HCT116 (cell line): Measurements from ENCODE around the gene GATAD1. TPM values are rescaled to one million over a fixed set of nuclear protein-coding genes. Genes with fewer than 3 reads are reported as not detected.

Source experiments
- ATAC-seq: fragments of 200-7000 bp; cut with Tn5 transposase; 2 replicates; pipeline ENCODE4 v1.9.1; 2020; ENCODE audit warnings: mild to moderate bottlenecking, moderate library complexity
- BruUV-seq: library from RNA; stranded (reverse); fragments of 400-500 nt; replicated peaks from 2 replicates; lab custom pipeline; 2021; lab: Mats Ljungman, UMichigan
- CTCF ChIA-PET: fragments of 300-600 bp; sonication (Branson Sonifier 250); formaldehyde crosslinking; loops from one replicate; lab custom pipeline; 2021; ENCODE audit warnings: antibody characterized with exemption; lab: Charles Lee
- POLR2A ChIA-PET: fragments of 300-600, 350-600 bp; sonication (Branson Sonifier 250); formaldehyde crosslinking; loops from one replicate; lab custom pipeline; 2021; ENCODE audit warnings: antibody characterized with exemption; lab: Charles Lee
- RAD21 ChIA-PET, 2 experiments: fragments of 300-600 bp; sonication (Branson Sonifier 250); formaldehyde crosslinking; loops; one replicate each; lab custom pipeline; 2023; ENCODE audit warnings: low total read pairs in 2 of 2; ENCODE audit not compliant: uncharacterized antibody in 2 of 2, unreplicated experiment in 2 of 2, low non-redundant PET in 1 of 2; lab: Charles Lee
- DNase-seq: peaks from one replicate; pipeline ENCODE4 v3.0.0-alpha.2; 2010; ENCODE audit warnings: low read depth, low spot score
- H2AFZ ChIP-seq: fragments of 200-600 bp; shearing (Covaris generic), sonication (generic); 2 replicates; pipeline ENCODE4 v1.6.1; 2017; ENCODE audit warnings: low read depth, mixed run types, mixed read lengths, antibody characterized with exemption, low read length; ENCODE audit not compliant: poor library complexity, severe bottlenecking
- H3K27ac ChIP-seq: 2 replicates; pipeline ENCODE4 v1.5.1; 2012; ENCODE audit warnings: low read depth, low read length
- H3K27me3 ChIP-seq: fragments of 200-600 bp; sonication (generic); 2 replicates; pipeline ENCODE4 v1.6.1; 2016; ENCODE audit warnings: mixed run types, low read length, mixed read lengths; ENCODE audit not compliant: insufficient read depth
- H3K36me3 ChIP-seq, 2 experiments: fragments of 200-500 bp in 1 of 2; fragments of 200-600 bp in 1 of 2; sonication (Bioruptor generic) in 1 of 2; sonication (generic) in 1 of 2; 2 replicates each; pipeline versions ENCODE4 v1.5.1 to v1.6.1; 2014 to 2016; ENCODE audit warnings: low read length in 2 of 2, inconsistent platforms in 1 of 2, mixed read lengths in 1 of 2, mixed run types in 1 of 2; ENCODE audit not compliant: insufficient read depth in 2 of 2, control insufficient read depth in 1 of 2
- H3K4me1 ChIP-seq, 2 experiments: fragments of 200-600 bp in 1 of 2; sonication (generic) in 1 of 2; 2 replicates each; pipeline versions ENCODE4 v1.5.1 to v1.6.1; 2012 to 2017; ENCODE audit warnings: low read length in 2 of 2, inconsistent platforms in 1 of 2, mild to moderate bottlenecking in 1 of 2, mixed read lengths in 1 of 2, mixed run types in 1 of 2, moderate library complexity in 1 of 2; ENCODE audit not compliant: insufficient read depth in 2 of 2, control insufficient read depth in 1 of 2
- H3K4me2 ChIP-seq: fragments of 200-600 bp; sonication (generic); 2 replicates; pipeline ENCODE4 v1.6.1; 2017; ENCODE audit warnings: mixed run types, low read length, mixed read lengths
- H3K4me3 ChIP-seq, 2 experiments: fragments of 200-600 bp in 1 of 2; sonication (generic) in 1 of 2; replicated peaks in 1 of 2; 2 replicates each; pipeline ENCODE4 v1.5.1; 2011 to 2016; ENCODE audit warnings: low read length in 2 of 2, control low read depth in 1 of 2, low read depth in 1 of 2, mild to moderate bottlenecking in 1 of 2, mixed read lengths in 1 of 2, mixed run types in 1 of 2
- H3K79me2 ChIP-seq: fragments of 200-600 bp; sonication (generic); 2 replicates; pipeline ENCODE4 v1.6.1; 2017; ENCODE audit warnings: mild to moderate bottlenecking, mixed run types, low read length, moderate library complexity, mixed read lengths; ENCODE audit not compliant: insufficient read depth
- H3K9ac ChIP-seq: fragments of 200-600 bp; sonication (generic); 2 replicates; pipeline ENCODE4 v1.6.1; 2016; ENCODE audit warnings: low read length, mixed read lengths
- H3K9me2 ChIP-seq: fragments of 200-600 bp; sonication (generic), shearing (Covaris generic); 2 replicates; pipeline ENCODE4 v1.6.1; 2017; ENCODE audit warnings: mixed run types, mild to moderate bottlenecking, moderate library complexity; ENCODE audit not compliant: insufficient read depth
- H3K9me3 ChIP-seq, 2 experiments: fragments of 200-500 bp in 1 of 2; fragments of 200-600 bp in 1 of 2; sonication (Bioruptor generic) in 1 of 2; sonication (generic) in 1 of 2; 2 replicates each; pipeline ENCODE4 v1.6.1; 2014 to 2017; ENCODE audit warnings: low read length in 2 of 2, mixed read lengths in 2 of 2, inconsistent platforms in 1 of 2, low read depth in 1 of 2, mild to moderate bottlenecking in 1 of 2, mixed run types in 1 of 2, moderate library complexity in 1 of 2; ENCODE audit not compliant: control insufficient read depth in 1 of 2, insufficient read depth in 1 of 2
- H4K20me1 ChIP-seq: fragments of 200-600 bp; sonication (generic), shearing (Covaris generic); 2 replicates; pipeline ENCODE4 v1.6.1; 2017; ENCODE audit warnings: mixed run types, mild to moderate bottlenecking, moderate library complexity; ENCODE audit not compliant: insufficient read depth
- CBX3 ChIP-seq: IDR thresholded peaks from 2 replicates; pipeline ENCODE4 v1.6.1; 2012; ENCODE audit warnings: low read depth
- CEBPB ChIP-seq: IDR thresholded peaks from 2 replicates; pipeline ENCODE4 v1.6.1; 2012; ENCODE audit warnings: low read depth
- EGR1 ChIP-seq: IDR thresholded peaks from 2 replicates; pipeline ENCODE4 v1.6.1; 2012; ENCODE audit warnings: low read depth
- EZH2 ChIP-seq: fragments of 200-600 bp; sonication (generic); IDR thresholded peaks from 2 replicates; pipeline ENCODE4 v1.6.1; 2017; ENCODE audit warnings: antibody characterized with exemption, mixed run types
- EZH2phosphoT487 ChIP-seq: fragments of 200-600 bp; IDR thresholded peaks from 2 replicates; pipeline ENCODE4 v1.6.1; 2018; ENCODE audit warnings: antibody characterized with exemption, borderline replicate concordance
- MAX ChIP-seq: IDR thresholded peaks from 2 replicates; pipeline ENCODE4 v1.6.1; 2012
- POLR2A ChIP-seq: IDR thresholded peaks from 2 replicates; pipeline ENCODE4 v1.7.0; 2011; ENCODE audit warnings: borderline replicate concordance; ENCODE audit not compliant: insufficient read depth, insufficient read length; ENCODE audit errors: extremely low read depth
- POLR2AphosphoS5 ChIP-seq: IDR thresholded peaks from 2 replicates; pipeline ENCODE4 v1.6.1; 2011; ENCODE audit warnings: mild to moderate bottlenecking, low read depth, low read length, moderate library complexity
- RAD21 ChIP-seq: IDR thresholded peaks from 2 replicates; pipeline ENCODE4 v1.6.1; 2012; ENCODE audit warnings: low read depth, mild to moderate bottlenecking
- SP1 ChIP-seq: IDR thresholded peaks from 2 replicates; pipeline ENCODE4 v1.6.1; 2012; ENCODE audit warnings: low read depth
- SRF ChIP-seq: IDR thresholded peaks from 2 replicates; pipeline ENCODE4 v1.6.1; 2012; ENCODE audit warnings: low read depth
- TCF7L2 ChIP-seq: IDR thresholded peaks from 2 replicates; pipeline ENCODE4 v1.7.0; 2011; ENCODE audit warnings: borderline replicate concordance, inconsistent platforms; ENCODE audit not compliant: insufficient read depth, insufficient read length; ENCODE audit errors: extremely low read depth
- ZFX ChIP-seq: fragments of 450-650 bp; IDR thresholded peaks from 2 replicates; pipeline ENCODE4 v1.6.1; 2017
- intact Hi-C: fragments of 100-400 bp; cut with micrococcal nuclease; formaldehyde crosslinking; loops from 2 replicates; pipeline ENCODE4 v1.10.0; 2022
- total RNA-seq: library from RNA; stranded (reverse); gene quantifications from one replicate; pipeline ENCODE4 v1.2.1, GENCODE V29; 2021; ENCODE audit not compliant: unreplicated experiment
- TF ChIP-seq, protein P1 (sequence below): IDR thresholded peaks from 2 replicates; pipeline ENCODE4 v1.6.1; 2011; ENCODE audit warnings: mild to moderate bottlenecking, low read length, moderate library complexity; ENCODE audit not compliant: insufficient replicate concordance; ENCODE audit errors: extremely low read depth

GATAD1 gene
- total RNA-seq, 1 experiment from 2014 or later, result 23.9 TPM

DNA sequence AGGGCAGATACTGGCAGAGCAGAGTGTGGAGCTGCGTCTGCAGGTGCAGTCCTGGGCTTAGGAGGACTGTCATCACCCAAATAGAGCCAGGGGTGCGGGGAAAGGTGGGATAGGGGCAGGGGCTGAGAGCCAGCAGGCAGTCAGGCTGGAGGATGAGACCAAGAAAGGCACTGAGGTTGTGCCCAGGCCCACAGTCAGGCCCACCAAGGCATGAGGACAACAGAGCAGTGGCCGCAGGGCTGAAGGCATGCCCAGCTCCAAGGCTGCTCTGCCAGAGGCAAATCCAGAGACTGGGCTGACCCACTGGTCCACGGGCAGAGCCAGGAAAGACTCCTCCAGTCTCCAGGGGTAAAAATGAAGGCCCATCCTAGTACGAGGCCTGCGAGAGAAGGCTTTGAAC is 24.4 kb upstream of the GATAD1 start (continued):
- TF ChIP-seq POLR2AphosphoS5, result no peak
- TF ChIP-seq MAX, result no peak
- TF ChIP-seq EZH2, result no peak
- no peak for TF ChIP-seq SP1
- TF ChIP-seq CBX3, result no peak
- TF ChIP-seq TCF7L2, result no peak
- TF ChIP-seq ZFX, result no peak
- TF ChIP-seq POLR2A, result no peak
- no peak for TF ChIP-seq EZH2phosphoT487

DNA sequence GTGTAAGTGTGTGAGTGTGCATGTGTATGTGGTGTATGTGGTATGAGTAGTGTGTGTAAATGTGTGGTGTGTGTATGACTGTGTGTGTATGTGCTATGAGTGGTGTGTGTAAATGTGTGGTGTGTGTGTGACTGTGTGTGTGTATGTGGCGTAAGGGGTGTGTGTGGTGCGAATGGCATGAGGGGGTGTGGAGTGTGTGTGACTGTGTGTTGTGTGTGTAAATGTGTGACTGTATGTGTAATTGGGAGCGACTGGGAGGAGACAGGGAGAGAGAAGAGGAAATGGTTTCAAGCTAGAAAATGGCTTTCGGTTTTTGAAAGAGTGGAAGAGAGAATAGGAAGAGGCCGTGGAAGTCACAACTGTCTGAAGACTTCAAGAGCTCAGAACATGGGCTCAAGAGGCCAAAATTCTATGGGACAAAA is 23.6 kb upstream of the GATAD1 start:
- TF ChIP-seq, protein P1, sequence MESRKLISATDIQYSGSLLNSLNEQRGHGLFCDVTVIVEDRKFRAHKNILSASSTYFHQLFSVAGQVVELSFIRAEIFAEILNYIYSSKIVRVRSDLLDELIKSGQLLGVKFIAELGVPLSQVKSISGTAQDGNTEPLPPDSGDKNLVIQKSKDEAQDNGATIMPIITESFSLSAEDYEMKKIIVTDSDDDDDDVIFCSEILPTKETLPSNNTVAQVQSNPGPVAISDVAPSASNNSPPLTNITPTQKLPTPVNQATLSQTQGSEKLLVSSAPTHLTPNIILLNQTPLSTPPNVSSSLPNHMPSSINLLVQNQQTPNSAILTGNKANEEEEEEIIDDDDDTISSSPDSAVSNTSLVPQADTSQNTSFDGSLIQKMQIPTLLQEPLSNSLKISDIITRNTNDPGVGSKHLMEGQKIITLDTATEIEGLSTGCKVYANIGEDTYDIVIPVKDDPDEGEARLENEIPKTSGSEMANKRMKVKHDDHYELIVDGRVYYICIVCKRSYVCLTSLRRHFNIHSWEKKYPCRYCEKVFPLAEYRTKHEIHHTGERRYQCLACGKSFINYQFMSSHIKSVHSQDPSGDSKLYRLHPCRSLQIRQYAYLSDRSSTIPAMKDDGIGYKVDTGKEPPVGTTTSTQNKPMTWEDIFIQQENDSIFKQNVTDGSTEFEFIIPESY, result no peak
- TF ChIP-seq TCF7L2 (no peak), RAD21 (no peak), ZFX (no peak), CBX3 (no peak), MAX (no peak), POLR2A (no peak), SP1 (no peak), EGR1 (no peak), SRF (no peak), CEBPB (no peak)
- Histone ChIP-seq H3K9me3 (no peaks in the 10 kb centered on the region), H3K27me3 (no peaks in the 10 kb centered on the region), H3K4me3 (peak overlapping the region in 1 of 2 experiments; percentile 56; a peak in 1 of 4 replicates), H3K36me3 (no peaks in the 10 kb centered on the region), H3K79me2 (no peaks in the 10 kb centered on the region), H2AFZ (peak overlapping the region; percentile 99), H3K27ac (no peak overlapping the region), H3K9me2 (no peaks in the 10 kb centered on the region), H3K4me1 (peaks cover 0 to 12% of the 10 kb centered on the region in 2 experiments; a peak in 2 of 4 replicates), H3K9ac (no peak overlapping the region), H3K4me2 (peak overlapping the region; percentile 85), H4K20me1 (no peaks in the 10 kb centered on the region)
- ChIA-PET RAD21 (no interaction called here), POLR2A (no interaction called here), CTCF (interaction anchor here (0.9 to 2.1 kb wide), 6 partner anchors 9 to 291 kb away, joined by 3 to 24 read pairs (median 4); partner anchors contain the start of gene GATAD1)
- intact Hi-C loops, result loop anchor here (1.0 to 10.0 kb wide), 2 partner anchors 24 to 179 kb away; partner anchors contain the start of genes ANKIB1, GATAD1 and KRIT1
- DNase-seq (no peak), ATAC-seq (no peak)
- BruUV-seq, result no TSS peak
